ACHN (cell line): ENCODE results near the gene XDH.

Experiments
- DNase-seq: peaks from one replicate; pipeline ENCODE4 v3.0.0-alpha.2; 2015
- in situ Hi-C: cut with HindIII; loops from 2 replicates; pipeline ENCODE4 v1.10.0; 2017; ENCODE audit warnings: low sequenced_read_pairs, low pct_ligation_motif_present, low pct_unique_long_range_greater_than_20kb

The XDH gene

GRCh38 chr2:31378791-31379501 lies 35.6 kb downstream of the XDH start:
- in situ Hi-C loops = no loop called here
- no peak for DNase-seq

GRCh38 chr2:31378389-31378788 lies 36.2 kb downstream of the XDH start:
- DNase-seq = no peak
- in situ Hi-C loops = no loop called here

GRCh38 chr2:31373127-31373526 lies 41.4 kb downstream of the XDH start:
- in situ Hi-C loops = no loop called here
- DNase-seq = no peak

GRCh38 chr2:31372097-31372496 lies 42.4 kb downstream of the XDH start:
- in situ Hi-C loops = no loop called here
- DNase-seq = no peak

GRCh38 chr2:31371691-31372090 lies 42.9 kb downstream of the XDH start:
- in situ Hi-C loops = no loop called here
- no peak for DNase-seq

GRCh38 chr2:31366733-31367132 lies 47.8 kb downstream of the XDH start:
- in situ Hi-C loops = no loop called here
- no peak for DNase-seq

GRCh38 chr2:31365834-31366505 lies 48.6 kb downstream of the XDH start:
- in situ Hi-C loops = no loop called here
- no peak for DNase-seq

- in situ Hi-C loops = no loop called here
- no peak for DNase-seq
These were observed 49.2 kb downstream of the XDH start for GRCh38 chr2:31365348-31365747.

GRCh38 chr2:31363956-31364750 lies 50.4 kb downstream of the XDH start:
- in situ Hi-C loops = no loop called here
- no peak for DNase-seq

GRCh38 chr2:31362581-31362980 lies 52.0 kb downstream of the XDH start:
- in situ Hi-C loops = no loop called here
- no peak for DNase-seq

- in situ Hi-C loops = no loop called here
- no peak for DNase-seq
These were observed 55.3 kb downstream of the XDH start for GRCh38 chr2:31359229-31359628.

GRCh38 chr2:31354837-31355236 lies 59.7 kb downstream of the XDH start:
- peak; percentile 47 for DNase-seq
- in situ Hi-C loops = no loop called here

- in situ Hi-C loops = no loop called here
- DNase-seq = no peak
These were observed 61.4 kb downstream of the XDH start for GRCh38 chr2:31353179-31353578.

- DNase-seq = no peak
- in situ Hi-C loops = loop anchor here (25.0 kb wide), 1 partner anchor 187 kb away; no protein-coding TSS in a partner anchor
These were observed 64.9 kb downstream of the XDH start for GRCh38 chr2:31349684-31350083.

- in situ Hi-C loops = loop anchor here (25.0 kb wide), 1 partner anchor 187 kb away; no protein-coding TSS in a partner anchor
- no peak for DNase-seq
These were observed 65.4 kb downstream of the XDH start for GRCh38 chr2:31349160-31349559.

- in situ Hi-C loops = loop anchor here (25.0 kb wide), 1 partner anchor 186 kb away; no protein-coding TSS in a partner anchor
- DNase-seq = no peak
These were observed 65.9 kb downstream of the XDH start for GRCh38 chr2:31348618-31349017.

GRCh38 chr2:31347750-31348149 lies 66.8 kb downstream of the XDH start:
- in situ Hi-C loops = loop anchor here (25.0 kb wide), 1 partner anchor 185 kb away; no protein-coding TSS in a partner anchor
- DNase-seq = no peak

GRCh38 chr2:31347319-31347718 lies 67.2 kb downstream of the XDH start:
- in situ Hi-C loops = loop anchor here (25.0 kb wide), 1 partner anchor 185 kb away; no protein-coding TSS in a partner anchor

GRCh38 chr2:31344447-31344846 lies 70.1 kb downstream of the XDH start:
- in situ Hi-C loops = loop anchor here (25.0 kb wide), 1 partner anchor 182 kb away; no protein-coding TSS in a partner anchor
- no peak for DNase-seq

More at GRCh38 chr2:31347319-31347718, 67.2 kb downstream of the XDH start:
- no peak for DNase-seq
